GM23338 (cell line): Measurements from ENCODE around the gene FAM20C. TPM values are rescaled to one million over a fixed set of nuclear protein-coding genes. Genes with fewer than 3 reads are reported as not detected.

Source experiments
- ATAC-seq: fragments of 200-7000 bp; cut with Tn5 transposase; 3 replicates; pipeline ENCODE4 v1.9.1; 2020
- DNase-seq: peaks from one replicate; pipeline ENCODE4 v3.0.0-alpha.2; 2015; ENCODE audit warnings: low spot score
- H2AFZ ChIP-seq: fragments of 200-600 bp; sonication (generic); 2 replicates; pipeline ENCODE4 v1.8.0; 2016; ENCODE audit warnings: antibody characterized with exemption, mild to moderate bottlenecking, moderate library complexity
- H3F3A ChIP-seq: fragments of 200-600 bp; sonication (generic); replicated peaks from 2 replicates; pipeline ENCODE4 v1.8.0; 2017; ENCODE audit warnings: antibody characterized with exemption, mixed run types, low read depth
- H3K27ac ChIP-seq: fragments of 200-600 bp; sonication (generic); 2 replicates; pipeline ENCODE4 v1.6.1; 2016; ENCODE audit warnings: low read depth
- H3K27me3 ChIP-seq: fragments of 200-600 bp; sonication (generic); 2 replicates; pipeline ENCODE4 v1.8.0; 2016; ENCODE audit warnings: mild to moderate bottlenecking, mixed run types, moderate library complexity; ENCODE audit not compliant: insufficient read depth
- H3K36me3 ChIP-seq: fragments of 200-600 bp; sonication (generic); 2 replicates; pipeline ENCODE4 v1.8.0; 2016; ENCODE audit warnings: mild to moderate bottlenecking; ENCODE audit not compliant: insufficient read depth
- H3K4me1 ChIP-seq: fragments of 200-600 bp; sonication (generic); 2 replicates; pipeline ENCODE4 v1.8.0; 2016; ENCODE audit warnings: mild to moderate bottlenecking, moderate library complexity; ENCODE audit not compliant: insufficient read depth
- H3K4me2 ChIP-seq: fragments of 200-600 bp; sonication (generic); 2 replicates; pipeline ENCODE4 v1.7.1; 2017; ENCODE audit warnings: mixed run types
- H3K4me3 ChIP-seq: fragments of 200-600 bp; sonication (generic); 2 replicates; pipeline ENCODE4 v1.6.1; 2016; ENCODE audit warnings: mixed run types
- H3K79me2 ChIP-seq: fragments of 200-600 bp; sonication (generic); replicated peaks from 2 replicates; pipeline ENCODE4 v1.8.0; 2017; ENCODE audit warnings: mild to moderate bottlenecking; ENCODE audit not compliant: insufficient read depth
- H3K9me2 ChIP-seq: fragments of 200-600 bp; sonication (generic); 2 replicates; pipeline ENCODE4 v1.8.0; 2017; ENCODE audit not compliant: insufficient read depth
- H4K20me1 ChIP-seq: fragments of 200-600 bp; sonication (generic); replicated peaks from 2 replicates; pipeline ENCODE4 v1.8.0; 2017; ENCODE audit warnings: mild to moderate bottlenecking; ENCODE audit not compliant: insufficient read depth
- H3K27ac Mint-ChIP-seq: 2 replicates; pipeline ENCODE4 v1.8.0; 2020; ENCODE audit warnings: inconsistent platforms, mild to moderate bottlenecking, moderate library complexity, mixed read lengths
- H3K27me3 Mint-ChIP-seq: 3 replicates; pipeline ENCODE4 v1.8.0; 2022; ENCODE audit warnings: low read depth, mild to moderate bottlenecking, moderate library complexity, mixed read lengths, inconsistent platforms; ENCODE audit not compliant: insufficient read depth, poor library complexity
- H3K36me3 Mint-ChIP-seq: 3 replicates; pipeline ENCODE4 v1.8.0; 2021; ENCODE audit warnings: low read depth, mild to moderate bottlenecking, inconsistent platforms, moderate library complexity, mixed read lengths
- H3K4me1 Mint-ChIP-seq: 3 replicates; pipeline ENCODE4 v1.8.0; 2020; ENCODE audit warnings: mild to moderate bottlenecking, inconsistent platforms, mixed read lengths
- H3K4me3 Mint-ChIP-seq: 3 replicates; pipeline ENCODE4 v1.8.0; 2021; ENCODE audit warnings: moderate library complexity, mild to moderate bottlenecking, inconsistent platforms, mixed read lengths
- H3K9me3 Mint-ChIP-seq: 3 replicates; pipeline ENCODE4 v1.8.0; 2020; ENCODE audit warnings: moderate library complexity, mild to moderate bottlenecking, inconsistent platforms, mixed read lengths
- NANOG ChIP-seq: IDR thresholded peaks from 2 replicates; pipeline ENCODE4 v1.6.1; 2016; ENCODE audit warnings: antibody characterized with exemption, borderline replicate concordance
- REST ChIP-seq: IDR thresholded peaks from one replicate; pipeline ENCODE4 v1.6.1; 2018; ENCODE audit warnings: antibody characterized with exemption; ENCODE audit not compliant: unreplicated experiment
- ZNF114 ChIP-seq: fragments of 250-450 bp; sonication (Bioruptor Pico); IDR thresholded peaks from 2 replicates; pipeline ENCODE4 v1.5.0; 2020; ENCODE audit warnings: mild to moderate bottlenecking, moderate library complexity
- ZNF331 ChIP-seq: fragments of 250-450 bp; sonication (Bioruptor Pico); IDR thresholded peaks from 2 replicates; pipeline ENCODE4 v1.5.0; 2020; ENCODE audit warnings: low read depth, mild to moderate bottlenecking, moderate library complexity
- polyA plus RNA-seq: library from polyadenylated mRNA; unstranded; fragments of >200 nt; fragmentation: Nextera tagmentation; extraction: Ambion mirVana; gene quantifications from 2 replicates; pipeline ENCODE4 v1.2.1, GENCODE V29; 2016
- total RNA-seq: library from RNA; depleted of rRNA; stranded (reverse); fragments of >200 nt; shearing (Covaris generic); gene quantifications from 2 replicates; pipeline ENCODE4 v1.2.3, GENCODE V29; 2014
- TF ChIP-seq, protein P1 (sequence below): IDR thresholded peaks from 2 replicates; pipeline ENCODE4 v1.6.1; 2016; ENCODE audit warnings: antibody characterized with exemption
- TF ChIP-seq, protein P2 (sequence below): fragments of 250-450 bp; sonication (Bioruptor Pico); IDR thresholded peaks from 2 replicates; pipeline ENCODE4 v1.5.0; 2020; ENCODE audit warnings: mild to moderate bottlenecking, moderate library complexity

The FAM20C gene
- total and polyA plus RNA-seq, 2 experiments from 2014 or later = 7.6 to 24.8 TPM

- TF ChIP-seq REST = no peak
- no peak for TF ChIP-seq ZNF331
- TF ChIP-seq, protein P1, sequence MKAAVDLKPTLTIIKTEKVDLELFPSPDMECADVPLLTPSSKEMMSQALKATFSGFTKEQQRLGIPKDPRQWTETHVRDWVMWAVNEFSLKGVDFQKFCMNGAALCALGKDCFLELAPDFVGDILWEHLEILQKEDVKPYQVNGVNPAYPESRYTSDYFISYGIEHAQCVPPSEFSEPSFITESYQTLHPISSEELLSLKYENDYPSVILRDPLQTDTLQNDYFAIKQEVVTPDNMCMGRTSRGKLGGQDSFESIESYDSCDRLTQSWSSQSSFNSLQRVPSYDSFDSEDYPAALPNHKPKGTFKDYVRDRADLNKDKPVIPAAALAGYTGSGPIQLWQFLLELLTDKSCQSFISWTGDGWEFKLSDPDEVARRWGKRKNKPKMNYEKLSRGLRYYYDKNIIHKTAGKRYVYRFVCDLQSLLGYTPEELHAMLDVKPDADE = no peak
- TF ChIP-seq ZNF114 (CRISPR knock-in tag) = no peak
These were observed 33.6 kb upstream of the FAM20C start (continued) for GRCh38 chr7:158771-159170.

DNA sequence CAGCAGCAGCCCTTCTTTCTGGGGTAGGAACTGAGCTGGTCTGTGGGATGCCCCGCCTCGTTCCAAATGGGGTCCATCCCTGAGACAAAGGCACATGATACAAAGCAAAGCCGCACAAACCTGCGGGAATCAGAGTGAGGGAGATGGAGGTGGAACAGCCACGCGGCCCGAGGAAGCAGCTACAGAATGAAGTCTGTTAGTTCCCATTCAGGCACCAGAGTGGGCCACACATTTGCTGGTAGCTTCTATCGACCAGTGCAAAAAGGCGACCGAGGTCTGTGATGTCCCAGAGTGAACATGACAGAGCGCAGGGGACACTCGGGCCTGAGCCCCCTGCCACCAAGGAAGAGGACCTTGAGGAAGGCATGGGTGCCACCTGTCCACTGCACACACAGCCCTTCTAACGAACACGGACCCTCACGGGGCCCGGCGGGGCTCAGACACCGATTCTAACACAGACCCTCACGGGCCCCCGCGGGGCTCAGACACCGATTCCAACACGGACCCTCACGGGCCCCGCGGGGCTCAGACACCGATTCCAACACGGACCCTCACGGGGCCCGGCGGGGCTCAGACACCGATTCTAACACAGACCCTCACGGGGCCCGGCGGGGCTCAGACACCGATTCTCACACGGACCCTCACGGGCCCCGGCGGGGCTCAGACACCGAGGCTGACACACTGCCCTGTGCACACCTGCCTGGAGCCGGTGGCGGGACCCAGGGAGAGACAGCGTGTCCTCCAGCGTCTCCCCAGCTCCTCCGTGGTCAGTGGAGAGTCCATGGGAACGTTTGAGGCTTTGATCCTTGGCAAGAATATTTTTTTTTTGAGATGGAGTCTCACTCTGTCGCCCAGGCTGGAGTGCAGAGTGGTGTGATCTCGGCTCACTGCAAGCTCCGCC is 32.8 kb upstream of the FAM20C start:
- DNase-seq (no peak), ATAC-seq (no peak)
- Histone ChIP-seq H3K27me3 (no peaks in the 10 kb centered on the region), H2AFZ (no peak overlapping the region), H3K4me1 (peaks cover 3% of the 10 kb centered on the region; the same call in 1 of the 2 replicates), H3K4me2 (no peak overlapping the region), H3K27ac (no peak overlapping the region), H3K79me2 (no peaks in the 10 kb centered on the region), H3K9me2 (no peaks in the 10 kb centered on the region), H3K4me3 (no peak overlapping the region), H3F3A (no peaks in the 10 kb centered on the region), H4K20me1 (no peaks in the 10 kb centered on the region), H3K36me3 (no peaks in the 10 kb centered on the region)
- Mint-ChIP-seq H3K9me3 (no peaks in the 10 kb centered on the region; the same call in 2 of the 3 replicates), H3K27ac (no peak overlapping the region), H3K4me1 (peaks cover 18% of the 10 kb centered on the region), H3K27me3 (peaks cover 12% of the 10 kb centered on the region), H3K36me3 (no peaks in the 10 kb centered on the region; the same call in 2 of the 3 replicates), H3K4me3 (no peak overlapping the region)
- TF ChIP-seq, protein P1 = no peak
- TF ChIP-seq NANOG = no peak
- no peak for TF ChIP-seq ZNF331
- TF ChIP-seq, protein P2, sequence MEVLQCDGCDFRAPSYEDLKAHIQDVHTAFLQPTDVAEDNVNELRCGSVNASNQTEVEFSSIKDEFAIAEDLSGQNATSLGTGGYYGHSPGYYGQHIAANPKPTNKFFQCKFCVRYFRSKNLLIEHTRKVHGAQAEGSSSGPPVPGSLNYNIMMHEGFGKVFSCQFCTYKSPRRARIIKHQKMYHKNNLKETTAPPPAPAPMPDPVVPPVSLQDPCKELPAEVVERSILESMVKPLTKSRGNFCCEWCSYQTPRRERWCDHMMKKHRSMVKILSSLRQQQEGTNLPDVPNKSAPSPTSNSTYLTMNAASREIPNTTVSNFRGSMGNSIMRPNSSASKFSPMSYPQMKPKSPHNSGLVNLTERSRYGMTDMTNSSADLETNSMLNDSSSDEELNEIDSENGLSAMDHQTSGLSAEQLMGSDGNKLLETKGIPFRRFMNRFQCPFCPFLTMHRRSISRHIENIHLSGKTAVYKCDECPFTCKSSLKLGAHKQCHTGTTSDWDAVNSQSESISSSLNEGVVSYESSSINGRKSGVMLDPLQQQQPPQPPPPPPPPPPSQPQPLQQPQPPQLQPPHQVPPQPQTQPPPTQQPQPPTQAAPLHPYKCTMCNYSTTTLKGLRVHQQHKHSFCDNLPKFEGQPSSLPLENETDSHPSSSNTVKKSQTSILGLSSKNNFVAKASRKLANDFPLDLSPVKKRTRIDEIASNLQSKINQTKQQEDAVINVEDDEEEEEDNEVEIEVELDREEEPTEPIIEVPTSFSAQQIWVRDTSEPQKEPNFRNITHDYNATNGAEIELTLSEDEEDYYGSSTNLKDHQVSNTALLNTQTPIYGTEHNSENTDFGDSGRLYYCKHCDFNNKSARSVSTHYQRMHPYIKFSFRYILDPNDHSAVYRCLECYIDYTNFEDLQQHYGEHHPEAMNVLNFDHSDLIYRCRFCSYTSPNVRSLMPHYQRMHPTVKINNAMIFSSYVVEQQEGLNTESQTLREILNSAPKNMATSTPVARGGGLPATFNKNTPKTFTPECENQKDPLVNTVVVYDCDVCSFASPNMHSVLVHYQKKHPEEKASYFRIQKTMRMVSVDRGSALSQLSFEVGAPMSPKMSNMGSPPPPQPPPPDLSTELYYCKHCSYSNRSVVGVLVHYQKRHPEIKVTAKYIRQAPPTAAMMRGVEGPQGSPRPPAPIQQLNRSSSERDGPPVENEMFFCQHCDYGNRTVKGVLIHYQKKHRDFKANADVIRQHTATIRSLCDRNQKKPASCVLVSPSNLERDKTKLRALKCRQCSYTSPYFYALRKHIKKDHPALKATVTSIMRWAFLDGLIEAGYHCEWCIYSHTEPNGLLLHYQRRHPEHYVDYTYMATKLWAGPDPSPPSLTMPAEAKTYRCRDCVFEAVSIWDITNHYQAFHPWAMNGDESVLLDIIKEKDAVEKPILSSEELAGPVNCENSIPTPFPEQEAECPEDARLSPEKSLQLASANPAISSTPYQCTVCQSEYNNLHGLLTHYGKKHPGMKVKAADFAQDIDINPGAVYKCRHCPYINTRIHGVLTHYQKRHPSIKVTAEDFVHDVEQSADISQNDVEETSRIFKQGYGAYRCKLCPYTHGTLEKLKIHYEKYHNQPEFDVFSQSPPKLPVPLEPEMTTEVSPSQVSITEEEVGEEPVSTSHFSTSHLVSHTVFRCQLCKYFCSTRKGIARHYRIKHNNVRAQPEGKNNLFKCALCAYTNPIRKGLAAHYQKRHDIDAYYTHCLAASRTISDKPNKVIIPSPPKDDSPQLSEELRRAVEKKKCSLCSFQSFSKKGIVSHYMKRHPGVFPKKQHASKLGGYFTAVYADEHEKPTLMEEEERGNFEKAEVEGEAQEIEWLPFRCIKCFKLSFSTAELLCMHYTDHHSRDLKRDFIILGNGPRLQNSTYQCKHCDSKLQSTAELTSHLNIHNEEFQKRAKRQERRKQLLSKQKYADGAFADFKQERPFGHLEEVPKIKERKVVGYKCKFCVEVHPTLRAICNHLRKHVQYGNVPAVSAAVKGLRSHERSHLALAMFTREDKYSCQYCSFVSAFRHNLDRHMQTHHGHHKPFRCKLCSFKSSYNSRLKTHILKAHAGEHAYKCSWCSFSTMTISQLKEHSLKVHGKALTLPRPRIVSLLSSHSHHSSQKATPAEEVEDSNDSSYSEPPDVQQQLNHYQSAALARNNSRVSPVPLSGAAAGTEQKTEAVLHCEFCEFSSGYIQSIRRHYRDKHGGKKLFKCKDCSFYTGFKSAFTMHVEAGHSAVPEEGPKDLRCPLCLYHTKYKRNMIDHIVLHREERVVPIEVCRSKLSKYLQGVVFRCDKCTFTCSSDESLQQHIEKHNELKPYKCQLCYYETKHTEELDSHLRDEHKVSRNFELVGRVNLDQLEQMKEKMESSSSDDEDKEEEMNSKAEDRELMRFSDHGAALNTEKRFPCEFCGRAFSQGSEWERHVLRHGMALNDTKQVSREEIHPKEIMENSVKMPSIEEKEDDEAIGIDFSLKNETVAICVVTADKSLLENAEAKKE = no peak
- TF ChIP-seq REST = no peak
